Epithelial cell of alveolus of lung (primary cell): Measurements from ENCODE around the gene PPP2R3A. TPM values are rescaled to one million over a fixed set of nuclear protein-coding genes. Genes with fewer than 3 reads are reported as not detected.

Experiments
- total RNA-seq: library from RNA; depleted of rRNA; stranded (reverse); fragments of >200 nt; gene quantifications from 2 replicates; pipeline ENCODE4 v1.2.1, GENCODE V29; 2015

Gene PPP2R3A
- total RNA-seq, result 8.4 and 8.5 TPM in 2 replicates

GRCh38 chr3:135965506-135966270 is at the start of gene PPP2R3A:
PPP2R3A (plus strand) TSS chr3:135965728; CDS start chr3:136001499, 35,771 bp downstream.

GRCh38 chr3:136196064-136196400 is 230.5 kb downstream of the PPP2R3A start, which contains the start of gene MSL2:
MSL2 (minus strand) TSS chr3:136196335; CDS start chr3:136195113, 1,222 bp downstream.

Other genes starting within 250 kb of the PPP2R3A start
- 11.1 and 15.5 TPM in 2 replicates for gene MSL2, start 230.6 kb downstream of the PPP2R3A start, total RNA-seq